H9 (cell line): Measurements from ENCODE around the gene BASP1. TPM values are rescaled to one million over a fixed set of nuclear protein-coding genes. Genes with fewer than 3 reads are reported as not detected.
A peak's percentile ranks its signal among the peaks of the same experiment; 100 is the strongest.

Experiments
- DNase-seq: peaks from one replicate; pipeline ENCODE4 v3.0.0-alpha.2; 2017
- H2AFZ ChIP-seq: one replicate; pipeline ENCODE4 v1.6.1; 2013; ENCODE audit warnings: mild to moderate bottlenecking, low read length, control low read depth, moderate library complexity
- H2AK5ac ChIP-seq: 2 replicates; pipeline ENCODE4 v1.6.1; 2013; ENCODE audit warnings: low read length, control low read depth, mixed read lengths; ENCODE audit not compliant: insufficient read length
- H2BK120ac ChIP-seq: one replicate; pipeline ENCODE4 v1.6.1; 2013; ENCODE audit warnings: low read depth, mild to moderate bottlenecking, low read length, control low read depth, inconsistent platforms; ENCODE audit not compliant: poor library complexity, severe bottlenecking
- H2BK12ac ChIP-seq: 2 replicates; pipeline ENCODE4 v1.6.1; 2013; ENCODE audit warnings: low read length, control low read depth, mixed read lengths, low read depth; ENCODE audit not compliant: insufficient read length
- H2BK15ac ChIP-seq: 2 replicates; pipeline ENCODE4 v1.6.1; 2013; ENCODE audit warnings: low read depth, low read length, control low read depth
- H2BK20ac ChIP-seq: one replicate; pipeline ENCODE4 v1.6.1; 2013; ENCODE audit warnings: low read depth, mild to moderate bottlenecking, low read length, control low read depth, inconsistent platforms; ENCODE audit not compliant: poor library complexity, severe bottlenecking
- H2BK5ac ChIP-seq: 2 replicates; pipeline ENCODE4 v1.6.1; 2013; ENCODE audit warnings: low read length, control low read depth, mixed read lengths; ENCODE audit not compliant: insufficient read length
- H3K14ac ChIP-seq: 2 replicates; pipeline ENCODE4 v1.6.1; 2013; ENCODE audit warnings: low read length, control low read depth; ENCODE audit not compliant: insufficient read depth
- H3K18ac ChIP-seq: 2 replicates; pipeline ENCODE4 v1.6.1; 2013; ENCODE audit warnings: low read depth, mild to moderate bottlenecking, mixed read lengths, low read length, control low read depth; ENCODE audit not compliant: insufficient read length
- H3K23ac ChIP-seq: 2 replicates; pipeline ENCODE4 v1.6.1; 2013; ENCODE audit warnings: low read length, control low read depth, mixed read lengths, low read depth; ENCODE audit not compliant: insufficient read length
- H3K23me2 ChIP-seq: 2 replicates; pipeline ENCODE4 v1.6.1; 2013; ENCODE audit warnings: low read depth, mild to moderate bottlenecking, mixed read lengths, low read length, control low read depth; ENCODE audit not compliant: insufficient read length, poor library complexity, severe bottlenecking
- H3K27ac ChIP-seq: 2 replicates; pipeline ENCODE4 v1.5.1; 2013; ENCODE audit warnings: low read length, control low read depth, mixed read lengths, low read depth; ENCODE audit not compliant: insufficient read length
- H3K27me3 ChIP-seq: 2 replicates; pipeline ENCODE4 v1.6.1; 2013; ENCODE audit warnings: low read length, control low read depth, inconsistent platforms; ENCODE audit not compliant: insufficient read depth
- H3K4ac ChIP-seq: 2 replicates; pipeline ENCODE4 v1.6.1; 2013; ENCODE audit warnings: low read depth, mild to moderate bottlenecking, control low read depth, inconsistent platforms, low read length, moderate library complexity
- H3K4me1 ChIP-seq: 2 replicates; pipeline ENCODE4 v1.6.1; 2013; ENCODE audit warnings: low read length, control low read depth, inconsistent platforms; ENCODE audit not compliant: insufficient read depth
- H3K4me2 ChIP-seq: 2 replicates; pipeline ENCODE4 v1.6.1; 2013; ENCODE audit warnings: low read length, control low read depth, mixed read lengths; ENCODE audit not compliant: insufficient read length, insufficient read depth
- H3K56ac ChIP-seq: 2 replicates; pipeline ENCODE4 v1.6.1; 2013; ENCODE audit warnings: low read depth, mild to moderate bottlenecking, mixed read lengths, low read length, control low read depth; ENCODE audit not compliant: insufficient read length
- H3K79me1 ChIP-seq: 2 replicates; pipeline ENCODE4 v1.6.1; 2013; ENCODE audit warnings: low read depth, mild to moderate bottlenecking, moderate library complexity, low read length, control low read depth, inconsistent platforms; ENCODE audit not compliant: insufficient read depth, poor library complexity, severe bottlenecking
- H3K79me2 ChIP-seq: 2 replicates; pipeline ENCODE4 v1.6.1; 2013; ENCODE audit warnings: low read length, control low read depth, inconsistent platforms; ENCODE audit not compliant: insufficient read depth
- H3K9ac ChIP-seq: 2 replicates; pipeline ENCODE4 v1.6.1; 2013; ENCODE audit warnings: low read length, control low read depth, mixed read lengths; ENCODE audit not compliant: insufficient read length; ENCODE audit errors: extremely low read depth
- H3K9me3 ChIP-seq: one replicate; pipeline ENCODE4 v1.6.1; 2013; ENCODE audit warnings: low read depth, low read length, inconsistent platforms; ENCODE audit not compliant: control insufficient read depth
- H3T11ph ChIP-seq: one replicate; pipeline ENCODE4 v1.6.1; 2013; ENCODE audit warnings: mild to moderate bottlenecking, low read length, control low read depth, inconsistent platforms
- H4K20me1 ChIP-seq: one replicate; pipeline ENCODE4 v1.6.1; 2013; ENCODE audit not compliant: control insufficient read depth, insufficient read length, insufficient read depth
- H4K5ac ChIP-seq: 2 replicates; pipeline ENCODE4 v1.6.1; 2013; ENCODE audit warnings: low read depth, mild to moderate bottlenecking, mixed read lengths, low read length, control low read depth; ENCODE audit not compliant: insufficient read length
- H4K8ac ChIP-seq: replicated peaks from 2 replicates; pipeline ENCODE4 v1.6.1; 2013; ENCODE audit warnings: low read length, control low read depth, mixed read lengths, low read depth; ENCODE audit not compliant: insufficient read length
- H4K91ac ChIP-seq: 2 replicates; pipeline ENCODE4 v1.6.1; 2013; ENCODE audit warnings: low read depth, mild to moderate bottlenecking, moderate library complexity, mixed read lengths, low read length, control low read depth; ENCODE audit not compliant: insufficient read length
- H3K27ac Mint-ChIP-seq, 3 experiments: 2 replicates in 2 of 3; 3 replicates in 1 of 3; pipeline ENCODE4 v1.8.0; 2020 to 2021; ENCODE audit warnings: mixed read lengths in 3 of 3, mild to moderate bottlenecking in 1 of 3, moderate library complexity in 1 of 3
- H3K27me3 Mint-ChIP-seq: 2 replicates; pipeline ENCODE4 v1.8.0; 2021; ENCODE audit warnings: low read depth, mild to moderate bottlenecking, moderate library complexity, mixed read lengths
- H3K36me3 Mint-ChIP-seq, 3 experiments: 2 replicates in 2 of 3; 3 replicates in 1 of 3; pipeline ENCODE4 v1.8.0; 2020 to 2021; ENCODE audit warnings: low read depth in 3 of 3, mixed read lengths in 3 of 3; ENCODE audit not compliant: insufficient read depth in 1 of 3
- H3K4me1 Mint-ChIP-seq, 2 experiments: 2 replicates each; pipeline ENCODE4 v1.8.0; 2020; ENCODE audit warnings: mixed read lengths in 2 of 2
- H3K4me3 Mint-ChIP-seq, 2 experiments: 2 replicates in 1 of 2; 3 replicates in 1 of 2; pipeline ENCODE4 v1.8.0; 2020 to 2021; ENCODE audit warnings: mild to moderate bottlenecking in 2 of 2, mixed read lengths in 2 of 2, moderate library complexity in 1 of 2
- H3K9me3 Mint-ChIP-seq, 2 experiments: 2 replicates in 1 of 2; 3 replicates in 1 of 2; pipeline ENCODE4 v1.8.0; 2020; ENCODE audit warnings: mild to moderate bottlenecking in 2 of 2, mixed read lengths in 2 of 2, moderate library complexity in 1 of 2
- CTCF ChIP-seq: fragments of 200-600 bp; sonication (generic); conservative IDR thresholded peaks from 3 replicates; pipeline ENCODE4 v1.8.0; 2021; ENCODE audit warnings: antibody characterized with exemption, mild to moderate bottlenecking
- WGBS: extraction: QIAGEN DNeasy Blood & Tissue Kit; methylation state at CpG from one replicate; pipeline ENCODE4 v1.1.7; 2013; ENCODE audit warnings: missing lambda C conversion rate, low lambda C conversion rate, mixed read lengths; ENCODE audit not compliant: insufficient read length; ENCODE audit errors: extremely low coverage; 5-methylcytosine and 5-hydroxymethylcytosine counted together
- total RNA-seq: library from RNA; stranded (reverse); gene quantifications from 2 replicates; pipeline ENCODE4 v1.2.1, GENCODE V29; 2021

BASP1 gene
- total RNA-seq, 1 experiment from 2014 or later = 180 TPM

- H3K9me3 Mint-ChIP-seq = no peaks in the 10 kb centered on the region
- no peak overlapping the region for H2BK15ac ChIP-seq
- H2BK12ac ChIP-seq = no peak overlapping the region
- no peaks in the 10 kb centered on the region for H3K27me3 ChIP-seq
- TF ChIP-seq CTCF = no peak
- H2BK120ac ChIP-seq = no peak overlapping the region
- no peaks in the 10 kb centered on the region for H4K20me1 ChIP-seq
- H3K79me2 ChIP-seq = no peaks in the 10 kb centered on the region
- no peak overlapping the region for H3K9ac ChIP-seq
- H3K4me1 Mint-ChIP-seq = peaks cover 3 to 4% of the 10 kb centered on the region in 2 experiments; a peak in 2 of 4 replicates
- no peak overlapping the region for H3K23ac ChIP-seq
- no peaks in the 10 kb centered on the region for H3K79me1 ChIP-seq
- no peak overlapping the region for H3K56ac ChIP-seq
- H2AFZ ChIP-seq = no peak overlapping the region
- no peaks in the 10 kb centered on the region for H3K23me2 ChIP-seq
- H2BK5ac ChIP-seq = no peak overlapping the region
- H3K4me1 ChIP-seq = no peaks in the 10 kb centered on the region
- no peak overlapping the region for H2AK5ac ChIP-seq
- no peak overlapping the region for H2BK20ac ChIP-seq
- H3T11ph ChIP-seq = no peak overlapping the region
- no peak overlapping the region for H3K4me2 ChIP-seq
- no peak overlapping the region for H3K4ac ChIP-seq
- H4K8ac ChIP-seq = no peak overlapping the region
- WGBS = no CpG with 5 or more reads among the region's 11 CpGs
- DNase-seq = no peak
- H3K4me3 Mint-ChIP-seq = no peak overlapping the region
- H3K36me3 Mint-ChIP-seq = peaks cover 0 to 13% (median 2%) of the 10 kb centered on the region in 3 experiments; a peak in 3 of 7 replicates
- no peak overlapping the region for H3K18ac ChIP-seq
- H3K14ac ChIP-seq = no peak overlapping the region; the same call in 1 of the 2 replicates
- H3K27ac ChIP-seq = no peak overlapping the region
- no peaks in the 10 kb centered on the region for H3K9me3 ChIP-seq
- H4K91ac ChIP-seq = no peak overlapping the region
- peaks cover 1% of the 10 kb centered on the region; the same call in 1 of the 2 replicates for H3K27me3 Mint-ChIP-seq
- 0 out of 7 replicates have a peak overlapping the region, but pooled peaks of 1 of the 3 experiments have one; percentile 19 for H3K27ac Mint-ChIP-seq
- no peak overlapping the region for H4K5ac ChIP-seq
Observed at GRCh38 chr5:17180864-17181723, 36.3 kb upstream of the BASP1 start.
